ENCODE data around the gene BTBD18. TPM values are rescaled to one million over a fixed set of nuclear protein-coding genes. Genes with fewer than 3 reads are reported as not detected.
A peak's percentile ranks its signal among the peaks of the same experiment; 100 is the strongest.

BTBD18 gene
- total and polyA plus RNA-seq, 10 of the 15 experiments (the other 5 are each of a cell fraction or from before 2014, with no cell fraction given), result 0.05 to 0.58 (median 0.19) TPM; not detected in 6

- 0 out of 2 replicates have a peak, but pooled peaks have one; percentile 31 for TF ChIP-seq ZNF592 (IDR thresholded peaks at IDR 0.05)
- peak; percentile 71; the same call in 1 of the 2 replicates for TF ChIP-seq CHD1 (IDR thresholded peaks at IDR 0.05; ENCODE audit: low read depth, low read length)
- TF ChIP-seq IKZF2 (IDR thresholded peaks at IDR 0.05), result peak; percentile 79 to 84
- TF ChIP-seq CUX1 (IDR thresholded peaks at IDR 0.05; ENCODE audit: insufficient replicate concordance, low read depth, low read length), result peak; percentile 88
- 0 out of 2 replicates have a peak, but pooled peaks have one; percentile 16 for TF ChIP-seq NR2F1 (conservative IDR thresholded peaks at IDR 0.05)
- TF ChIP-seq STAT1 (conservative IDR thresholded peaks at IDR 0.05), result no peak
- peak; percentile 53 for TF ChIP-seq NFIC (IDR thresholded peaks at IDR 0.05; ENCODE audit: low read depth, low read length)
- no peak for TF ChIP-seq HDAC2 (IDR thresholded peaks at IDR 0.05)
- no peak for TF ChIP-seq SREBF2 (IDR thresholded peaks at IDR 0.05; ENCODE audit: low read length)
- 0 out of 2 replicates have a peak, but pooled peaks have one; percentile 13 for TF ChIP-seq IRF4 (IDR thresholded peaks at IDR 0.05; ENCODE audit: low read depth, low read length)
- peak; percentile 14 for TF ChIP-seq SP1 (IDR thresholded peaks at IDR 0.05; ENCODE audit: low read depth, low read length)
- no peak for TF ChIP-seq CREM (IDR thresholded peaks at IDR 0.05; ENCODE audit: low read depth)
- TF ChIP-seq SKIL (IDR thresholded peaks at IDR 0.05; ENCODE audit: low read depth, poor library complexity, severe bottlenecking), result peak; percentile 71
- no peak for TF ChIP-seq ZBTB11 (CRISPR knock-in tag; IDR thresholded peaks at IDR 0.05)
- TF ChIP-seq RFX5 (IDR thresholded peaks at IDR 0.05; ENCODE audit: low read depth, low read length), result no peak
Observed at GRCh38 chr11:57787920-57788702, 36.5 kb upstream of the BTBD18 start (continued).
